ENCODE data around the gene KRTAP5-1. TPM values are rescaled to one million over a fixed set of nuclear protein-coding genes. Genes with fewer than 3 reads are reported as not detected.
A peak's percentile ranks its signal among the peaks of the same experiment; 100 is the strongest.

Gene KRTAP5-1
- total RNA-seq, 1 experiment from 2014 or later: not detected

- Histone ChIP-seq H3K4me2 (ENCODE audit: low read length) (no peak overlapping the region), H3K27me3 (ENCODE audit: low read length) (no peaks in the 10 kb centered on the region), H3K36me3 (ENCODE audit: low read depth, low read length) (no peaks in the 10 kb centered on the region), H3K79me2 (ENCODE audit: low read length) (no peaks in the 10 kb centered on the region), H4K20me1 (ENCODE audit: low read length) (no peaks in the 10 kb centered on the region), H3F3A (ENCODE audit: low read length, unreplicated experiment) (no peaks in the 10 kb centered on the region), H3K9me3 (ENCODE audit: low read length) (no peaks in the 10 kb centered on the region), H3K9me2 (replicated peaks; ENCODE audit: low read length) (no peaks in the 10 kb centered on the region), H2AFZ (ENCODE audit: low read length) (no peak overlapping the region), H3K4me3 (ENCODE audit: low read length) (no peak overlapping the region), H3K9ac (ENCODE audit: low read length) (no peak overlapping the region), H3K4me1 (ENCODE audit: insufficient read depth, low read length) (no peaks in the 10 kb centered on the region), H3K27ac (ENCODE audit: low read length) (no peak overlapping the region)
- BruUV-seq (replicated peaks): no TSS peak
- ChIA-PET POLR2A (ENCODE audit: unreplicated experiment) (no interaction called here), CTCF (interaction anchor here (1.2 kb wide), 1 partner anchor 19 kb away, joined by 4 read pairs; no protein-coding TSS in a partner anchor)
- TF ChIP-seq EZH2phosphoT487 (IDR thresholded peaks at IDR 0.05; ENCODE audit: borderline replicate concordance, low read length): no peak
- no peak for TF ChIP-seq CTCF (conservative IDR thresholded peaks at IDR 0.05; ENCODE audit: low read depth, low read length)
- no peak for TF ChIP-seq EZH2 (IDR thresholded peaks at IDR 0.05; ENCODE audit: low read length, unreplicated experiment)
- intact Hi-C loops (cut with micrococcal nuclease): no loop called here
- no peak for ATAC-seq
- no peak for DNase-seq
These were observed 19.2 kb downstream of the KRTAP5-1 start for GRCh38 chr11:1565904-1566247.

- TF ChIP-seq EZH2 (IDR thresholded peaks at IDR 0.05; ENCODE audit: low read length, unreplicated experiment) (no peak), EZH2phosphoT487 (IDR thresholded peaks at IDR 0.05; ENCODE audit: borderline replicate concordance, low read length) (no peak), CTCF (conservative IDR thresholded peaks at IDR 0.05; ENCODE audit: low read depth, low read length) (no peak)
- intact Hi-C loops (cut with micrococcal nuclease): no loop called here
- ATAC-seq (no peak), DNase-seq (no peak)
- Histone ChIP-seq H3K36me3 (ENCODE audit: low read depth, low read length) (no peaks in the 10 kb centered on the region), H2AFZ (ENCODE audit: low read length) (no peak overlapping the region), H3K27me3 (ENCODE audit: low read length) (no peaks in the 10 kb centered on the region), H3F3A (ENCODE audit: low read length, unreplicated experiment) (no peaks in the 10 kb centered on the region), H3K4me3 (ENCODE audit: low read length) (no peak overlapping the region), H3K79me2 (ENCODE audit: low read length) (no peaks in the 10 kb centered on the region), H3K4me1 (ENCODE audit: insufficient read depth, low read length) (no peaks in the 10 kb centered on the region; the same call in 1 of the 2 replicates), H4K20me1 (ENCODE audit: low read length) (no peaks in the 10 kb centered on the region), H3K9me2 (replicated peaks; ENCODE audit: low read length) (no peaks in the 10 kb centered on the region), H3K4me2 (ENCODE audit: low read length) (no peak overlapping the region), H3K9me3 (ENCODE audit: low read length) (no peaks in the 10 kb centered on the region), H3K9ac (ENCODE audit: low read length) (no peak overlapping the region), H3K27ac (ENCODE audit: low read length) (no peak overlapping the region)
- no TSS peak for BruUV-seq (replicated peaks)
- POLR2A ChIA-PET (ENCODE audit: unreplicated experiment): no interaction called here
- CTCF ChIA-PET: interaction anchor here (1.2 kb wide), 1 partner anchor 19 kb away, joined by 4 read pairs; no protein-coding TSS in a partner anchor
These were observed 19.7 kb downstream of the KRTAP5-1 start for GRCh38 chr11:1565173-1565903.

GRCh38 chr11:1564535-1565172, 20.4 kb downstream of the KRTAP5-1 start:
- Histone ChIP-seq H3K9ac (ENCODE audit: low read length) (no peak overlapping the region), H3K27ac (ENCODE audit: low read length) (no peak overlapping the region), H4K20me1 (ENCODE audit: low read length) (no peaks in the 10 kb centered on the region), H3K4me3 (ENCODE audit: low read length) (no peak overlapping the region), H3K9me3 (ENCODE audit: low read length) (no peaks in the 10 kb centered on the region), H3K27me3 (ENCODE audit: low read length) (no peaks in the 10 kb centered on the region), H3K79me2 (ENCODE audit: low read length) (no peaks in the 10 kb centered on the region), H3K9me2 (replicated peaks; ENCODE audit: low read length) (no peaks in the 10 kb centered on the region), H3K4me1 (ENCODE audit: insufficient read depth, low read length) (peaks cover 5% of the 10 kb centered on the region), H3K4me2 (ENCODE audit: low read length) (no peak overlapping the region), H2AFZ (ENCODE audit: low read length) (no peak overlapping the region), H3K36me3 (ENCODE audit: low read depth, low read length) (no peaks in the 10 kb centered on the region), H3F3A (ENCODE audit: low read length, unreplicated experiment) (no peaks in the 10 kb centered on the region)
- no TSS peak for BruUV-seq (replicated peaks)
- no peak for TF ChIP-seq EZH2phosphoT487 (IDR thresholded peaks at IDR 0.05; ENCODE audit: borderline replicate concordance, low read length)
- TF ChIP-seq EZH2 (IDR thresholded peaks at IDR 0.05; ENCODE audit: low read length, unreplicated experiment): no peak
- TF ChIP-seq CTCF (conservative IDR thresholded peaks at IDR 0.05; ENCODE audit: low read depth, low read length): no peak
- ATAC-seq (peak; percentile 27; the same call in 1 of the 2 replicates), DNase-seq (peak; percentile 33)
- ChIA-PET POLR2A (ENCODE audit: unreplicated experiment) (interaction anchor here (0.6 kb wide), 1 partner anchor 9 kb away, joined by 25 read pairs; no protein-coding TSS in a partner anchor), CTCF (interaction anchor here (1.2 kb wide), 1 partner anchor 18 kb away, joined by 4 read pairs; no protein-coding TSS in a partner anchor)
- intact Hi-C loops (cut with micrococcal nuclease): no loop called here
